SW480 (cell line): ENCODE results near the gene IFITM10.

Experiments
- DNase-seq: peaks from one replicate; pipeline ENCODE4 v3.0.0-alpha.2; 2016; ENCODE audit warnings: low spot score

The IFITM10 gene

DNA sequence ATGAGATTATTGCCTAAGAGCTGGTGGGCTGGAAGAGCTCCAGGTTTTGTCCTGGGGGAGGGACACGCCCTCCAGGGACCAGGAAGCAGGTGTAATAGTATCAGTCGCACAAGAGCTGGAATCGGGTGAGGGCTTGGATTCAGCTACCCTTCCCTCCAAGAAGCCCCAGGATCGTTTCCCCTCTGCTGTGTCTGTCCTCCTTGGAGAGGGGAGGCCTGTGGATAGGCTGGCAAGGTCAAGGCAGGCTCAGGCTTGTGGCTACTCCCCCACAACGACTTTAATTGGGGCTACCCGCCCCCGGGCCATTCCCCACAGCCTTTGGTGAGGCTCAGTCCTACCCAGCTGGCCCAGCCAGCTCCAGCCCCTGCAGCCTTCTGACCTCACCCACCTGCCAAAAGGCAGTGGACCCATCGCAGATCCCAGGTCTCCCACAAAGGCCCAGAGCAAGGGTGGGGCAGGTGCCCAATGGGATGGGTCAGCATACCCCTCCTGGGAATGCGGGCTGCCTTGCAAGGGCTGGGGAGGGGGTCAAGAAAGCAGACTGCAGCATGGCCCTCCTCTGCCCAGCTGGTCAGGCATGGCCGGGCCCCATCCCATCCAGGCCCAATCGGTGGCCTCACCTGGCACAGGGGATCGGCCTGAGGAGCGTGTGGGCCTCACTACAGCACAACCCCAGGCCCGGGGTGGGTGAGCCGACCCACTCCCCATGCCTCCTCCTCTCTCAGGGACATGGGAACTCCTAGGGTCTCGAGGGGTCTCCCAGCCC lies 12.3 kb upstream of the IFITM10 start:
- DNase-seq = peak; percentile 54

DNA sequence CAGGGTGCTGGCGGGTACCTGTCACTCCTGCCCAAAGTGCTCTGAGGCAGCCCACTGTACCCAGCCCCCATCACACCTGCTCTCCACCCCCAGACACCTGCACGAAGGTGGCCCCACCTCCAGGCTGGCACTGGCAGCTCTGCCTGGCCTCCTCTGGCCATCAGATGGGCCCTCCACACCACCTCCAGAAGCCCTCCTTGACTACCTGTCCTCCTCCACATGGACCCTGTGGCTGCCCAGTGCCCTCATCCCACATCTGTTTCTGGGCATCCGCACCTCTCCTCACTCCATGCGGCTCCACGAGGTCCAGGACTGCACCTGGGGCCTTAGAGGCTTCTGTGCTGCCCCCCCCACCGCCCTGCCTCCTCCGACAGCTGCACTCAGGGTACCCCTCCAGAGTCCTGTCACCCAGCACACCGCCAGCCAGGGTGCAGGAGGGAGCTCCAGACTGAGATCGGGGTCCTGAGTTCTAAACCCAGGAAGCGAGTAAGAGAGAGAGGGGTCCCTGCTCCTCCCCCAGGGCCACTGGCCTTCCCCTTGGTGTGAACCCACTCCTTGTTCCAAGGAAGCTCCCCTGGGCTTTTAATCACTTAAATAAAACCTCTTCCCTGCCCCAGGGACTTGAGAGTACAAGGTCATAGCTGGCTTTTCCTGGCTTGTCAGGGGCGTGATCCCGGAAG lies 11.6 kb upstream of the IFITM10 start:
- DNase-seq = no peak

DNA sequence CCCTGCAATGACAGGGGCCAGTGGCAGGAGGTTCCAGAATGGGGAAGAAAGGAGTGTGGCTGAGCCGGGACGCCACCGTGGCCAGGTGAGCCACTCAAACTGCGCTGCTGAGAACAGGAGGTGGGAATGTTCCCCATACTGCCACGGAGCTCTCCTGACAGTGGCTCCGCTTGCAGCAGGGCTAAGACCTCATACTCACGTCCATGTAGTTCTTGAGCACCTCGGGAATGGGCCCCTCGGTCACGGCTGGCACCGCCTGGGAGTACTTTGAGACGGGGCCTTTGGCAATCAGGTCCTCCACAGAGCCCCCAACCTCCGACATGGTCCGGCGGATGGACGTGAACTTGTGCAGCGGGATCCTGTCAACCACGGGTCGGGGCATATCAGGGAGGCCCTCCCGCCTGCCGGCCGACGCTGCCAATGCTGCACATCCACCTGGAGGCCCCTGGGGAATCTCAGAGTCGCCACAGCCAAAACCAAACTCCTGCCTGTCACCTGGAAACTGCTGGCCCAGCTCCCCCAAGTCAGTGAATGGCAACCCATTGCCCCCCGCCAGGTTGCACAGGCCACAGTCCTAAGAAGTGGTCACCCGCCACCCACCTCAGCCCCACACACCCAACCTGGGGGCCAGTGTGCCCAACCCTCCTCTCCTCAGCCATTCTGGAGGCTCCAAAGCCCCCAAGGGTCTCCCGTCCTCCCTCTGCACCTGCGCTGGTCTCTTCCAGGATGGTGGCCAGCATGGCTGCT lies 10.9 kb upstream of the IFITM10 start:
- DNase-seq = no peak

DNA sequence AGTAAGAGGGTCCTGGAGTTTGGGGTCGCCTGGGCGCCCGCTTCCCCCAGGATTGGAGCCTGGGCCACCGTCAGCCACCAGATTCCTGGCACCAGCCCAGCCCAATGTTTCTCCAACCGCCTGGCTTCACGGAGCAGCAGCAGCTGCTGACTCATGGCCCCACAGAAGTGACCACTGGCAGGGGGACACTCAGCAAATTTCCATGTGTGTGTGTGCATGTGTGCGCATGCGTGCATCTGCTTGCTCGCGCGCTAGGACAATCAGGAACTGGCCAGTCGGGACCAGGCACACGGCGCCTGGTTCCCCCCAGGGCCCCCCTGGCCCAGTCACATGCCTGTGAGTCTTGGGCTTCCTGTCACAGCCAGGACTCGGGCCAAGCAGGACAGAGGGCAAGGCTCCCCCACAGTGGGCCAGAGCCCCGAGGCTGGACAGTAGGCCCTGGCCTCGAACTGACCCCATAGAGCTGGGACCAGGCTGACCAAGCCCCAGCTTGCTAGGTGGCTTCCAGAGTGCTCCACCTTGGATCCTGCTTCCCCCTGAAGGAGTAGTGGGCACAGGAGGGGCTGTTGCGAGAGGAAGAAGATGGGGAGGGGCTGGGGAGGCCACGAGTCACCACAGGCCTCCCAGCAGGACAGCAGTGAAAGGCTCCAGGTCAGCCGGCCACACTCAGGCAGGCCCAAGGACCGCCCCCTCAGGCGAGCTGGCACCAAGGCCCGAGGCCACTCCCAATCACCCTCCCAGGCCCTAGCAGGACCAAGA lies 10.1 kb upstream of the IFITM10 start:
- no peak for DNase-seq

DNA sequence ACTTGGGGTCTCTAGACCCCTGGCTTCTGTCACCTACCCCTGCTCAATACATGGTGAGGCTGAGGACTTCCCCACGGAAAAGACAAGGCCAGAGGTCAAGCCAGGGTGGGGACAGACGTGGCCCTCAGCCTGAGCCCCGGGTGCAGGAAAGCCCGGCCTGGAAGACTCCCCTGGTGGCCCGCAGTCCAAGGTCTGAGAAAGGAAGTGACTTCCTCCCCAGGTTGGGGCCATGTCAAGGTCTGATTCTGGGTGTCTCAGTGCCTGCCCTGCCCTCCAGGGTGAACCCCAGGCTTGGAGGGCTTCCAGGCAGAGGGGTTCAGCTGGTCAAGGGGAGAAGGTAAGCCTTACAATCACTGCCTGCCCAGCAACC lies 9.4 kb upstream of the IFITM10 start:
- DNase-seq = no peak

DNA sequence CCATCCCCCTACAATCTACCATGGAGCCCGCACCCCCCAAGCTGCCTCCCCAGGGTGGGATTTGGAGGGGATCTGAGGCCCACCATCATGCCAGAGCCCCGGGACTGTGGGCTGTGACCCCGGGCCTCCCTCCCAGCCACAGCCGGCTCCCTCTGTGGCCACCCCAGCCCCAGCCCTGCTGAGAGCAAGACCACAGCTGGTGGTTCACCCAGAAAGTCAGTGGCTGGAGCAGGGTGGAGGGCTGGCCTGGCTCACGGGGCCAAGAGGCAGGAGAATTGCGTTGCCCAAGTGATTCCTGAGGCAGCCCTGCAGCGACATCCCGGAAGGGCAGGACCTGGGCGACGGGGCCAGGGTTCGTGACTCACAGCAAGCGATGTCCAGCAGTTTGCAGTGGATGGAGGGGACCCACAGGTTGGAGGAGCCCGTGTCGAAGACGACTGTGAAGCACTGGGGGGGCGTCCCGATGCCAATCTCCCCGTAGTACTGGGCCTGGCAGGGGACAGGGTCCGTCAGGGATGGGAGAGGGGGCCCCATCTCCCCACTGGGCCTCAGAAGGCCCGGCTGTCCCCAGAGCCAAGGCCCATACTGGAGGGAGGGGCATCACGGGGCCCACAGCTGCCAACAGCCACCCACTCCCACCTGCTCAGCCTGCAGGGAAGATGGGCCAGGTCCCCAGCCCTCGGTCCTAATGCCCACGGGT lies 8.9 kb upstream of the IFITM10 start:
- DNase-seq = no peak

DNA sequence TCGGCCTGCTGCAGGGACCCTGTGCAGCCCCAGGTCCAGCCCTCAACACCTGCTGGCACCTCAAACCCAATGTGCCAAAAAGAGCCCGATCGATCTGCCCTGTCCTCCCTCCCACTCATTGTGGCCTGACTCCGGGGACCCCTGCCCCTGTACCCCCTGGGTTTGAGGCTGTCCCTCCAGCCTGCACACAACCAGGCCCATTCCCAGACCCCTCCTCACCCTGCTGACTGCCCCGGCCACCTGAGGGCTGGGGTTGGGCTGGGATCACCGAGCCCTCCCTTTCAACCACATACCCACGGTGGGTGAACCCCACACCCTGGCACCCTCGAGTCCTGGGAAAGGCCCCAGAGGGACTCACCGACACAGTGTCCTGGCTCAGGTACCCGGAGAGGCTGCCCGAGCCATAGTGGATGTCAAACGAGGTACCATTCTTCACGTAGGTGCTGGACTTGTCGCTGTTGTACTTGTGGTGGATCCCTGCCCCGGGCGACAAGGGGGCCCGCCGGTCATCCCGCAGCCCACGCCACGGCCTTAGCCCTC lies 8.3 kb upstream of the IFITM10 start:
- no peak for DNase-seq

DNA sequence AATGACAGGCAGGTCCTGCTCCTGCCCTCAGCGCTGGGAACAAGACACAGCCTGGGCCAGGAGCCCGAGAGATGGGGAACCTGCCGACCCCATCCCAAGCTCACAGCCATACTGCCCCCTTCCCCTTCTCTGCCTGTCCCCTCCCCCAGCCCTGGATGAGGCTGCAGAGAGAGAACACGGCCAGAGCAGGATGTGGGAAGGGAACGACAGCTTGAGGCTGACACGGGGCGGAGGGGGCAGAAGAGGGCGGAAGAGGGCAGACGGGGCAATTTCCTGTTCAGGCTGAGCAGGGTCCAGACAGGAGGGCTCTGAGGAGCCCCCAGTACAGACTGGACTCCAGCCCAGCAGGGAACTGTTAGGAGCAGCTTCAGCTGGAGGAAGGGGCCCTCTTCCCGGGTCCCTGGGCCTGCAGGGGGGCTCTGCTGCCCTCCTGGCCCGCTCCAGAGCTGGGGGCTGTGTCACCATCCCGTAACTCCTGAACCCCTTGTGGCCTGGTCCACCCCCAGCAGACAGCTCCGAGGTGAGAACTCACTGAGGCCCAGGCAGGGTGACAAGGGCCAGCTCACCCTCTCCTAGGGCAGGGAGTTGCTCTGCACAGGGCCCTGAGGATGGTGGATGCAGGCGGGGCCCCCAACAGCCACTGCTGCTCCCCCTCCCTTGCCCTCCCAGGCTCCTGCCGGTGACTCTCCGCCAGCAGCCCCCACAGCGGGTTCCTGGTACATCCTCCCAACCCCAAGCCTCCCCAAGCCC lies 7.6 kb upstream of the IFITM10 start:
- no peak for DNase-seq

DNA sequence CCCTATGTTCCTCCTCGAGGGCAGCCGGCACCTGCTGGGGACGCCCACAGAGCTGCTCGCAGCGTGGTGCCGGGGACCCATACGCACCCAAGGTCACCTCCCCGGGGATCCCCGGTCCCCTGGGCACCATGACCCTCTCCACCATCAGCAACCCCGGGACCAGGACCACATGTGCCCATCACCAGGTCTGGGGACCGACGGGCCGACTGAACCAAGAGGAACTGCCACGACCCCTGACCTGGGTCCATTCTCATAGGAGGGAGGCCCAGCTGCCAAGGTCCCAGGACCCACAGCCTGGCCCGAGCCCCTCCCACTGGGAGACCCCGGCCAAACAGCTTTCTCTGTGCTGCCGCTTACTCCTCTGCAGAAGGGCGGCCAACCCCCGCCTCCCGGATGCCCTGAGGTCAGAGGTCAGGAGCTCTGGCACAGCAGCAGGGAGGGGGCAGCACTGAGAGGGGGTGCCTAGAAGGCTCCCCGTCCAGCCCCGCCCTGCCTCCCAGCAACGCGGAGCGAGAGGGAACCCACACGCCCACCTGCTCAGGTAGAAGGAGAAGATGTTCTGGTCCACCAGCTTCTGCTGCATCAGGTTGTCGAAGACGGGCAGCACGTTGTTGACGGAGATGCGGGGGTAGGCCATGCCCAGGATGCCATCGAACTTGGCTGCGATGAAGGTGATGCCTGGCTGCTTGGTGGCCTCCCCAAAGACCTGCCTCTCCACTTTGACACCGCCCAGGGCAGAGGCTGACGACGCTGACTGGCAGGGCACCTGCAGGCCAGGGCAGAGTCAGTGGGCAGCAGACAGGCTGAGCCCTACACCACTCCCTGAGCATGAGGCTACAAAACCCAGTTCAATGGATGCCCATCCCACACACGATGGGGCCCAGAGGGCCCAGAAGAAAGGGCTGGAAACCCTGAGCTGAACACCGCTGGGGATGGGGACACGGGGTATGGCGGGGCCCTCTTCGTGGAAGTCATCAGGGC lies 6.7 kb upstream of the IFITM10 start:
- DNase-seq = no peak

DNA sequence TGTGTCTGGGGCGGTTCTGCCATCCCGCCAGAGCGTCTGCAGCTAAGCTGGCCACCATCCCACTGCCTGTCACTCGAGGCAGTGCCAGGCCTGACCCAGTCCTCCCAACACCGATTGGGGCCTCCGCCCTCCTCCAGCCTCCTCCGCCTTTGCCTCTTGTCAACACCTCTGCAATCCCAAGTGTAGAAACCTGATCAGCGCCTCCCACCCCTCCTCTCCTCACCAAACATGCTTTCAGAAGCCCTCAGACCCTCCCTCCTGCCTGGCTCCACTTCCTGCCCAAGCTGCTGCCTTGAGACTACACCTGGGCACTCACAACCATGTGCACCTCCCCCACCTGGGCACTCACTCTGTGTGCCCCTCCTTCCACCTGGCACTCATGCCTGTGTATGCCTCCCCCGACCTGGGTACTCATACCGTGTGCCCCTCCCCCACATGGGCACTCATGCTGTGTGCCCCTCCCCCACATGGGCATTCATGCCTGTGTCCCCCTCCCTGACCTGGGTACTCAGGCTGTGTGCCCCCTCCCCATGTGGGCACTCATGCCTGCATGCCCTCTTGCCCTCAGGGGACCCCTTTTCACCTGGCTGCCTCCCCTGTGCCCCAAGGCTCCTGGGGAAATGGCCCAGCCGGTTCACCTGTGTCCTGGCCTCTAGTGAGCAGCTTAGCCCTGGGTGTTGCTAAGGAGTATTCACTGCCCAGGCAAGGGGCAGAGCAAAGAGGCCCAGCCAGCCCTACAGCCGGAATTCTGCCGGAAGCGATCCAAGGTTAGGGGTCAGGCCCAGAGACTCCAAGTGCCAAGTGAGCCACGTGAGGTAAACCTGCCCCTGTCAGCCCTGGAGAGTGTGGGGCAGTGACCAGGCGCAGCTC lies 5.5 kb upstream of the IFITM10 start:
- no peak for DNase-seq

DNA sequence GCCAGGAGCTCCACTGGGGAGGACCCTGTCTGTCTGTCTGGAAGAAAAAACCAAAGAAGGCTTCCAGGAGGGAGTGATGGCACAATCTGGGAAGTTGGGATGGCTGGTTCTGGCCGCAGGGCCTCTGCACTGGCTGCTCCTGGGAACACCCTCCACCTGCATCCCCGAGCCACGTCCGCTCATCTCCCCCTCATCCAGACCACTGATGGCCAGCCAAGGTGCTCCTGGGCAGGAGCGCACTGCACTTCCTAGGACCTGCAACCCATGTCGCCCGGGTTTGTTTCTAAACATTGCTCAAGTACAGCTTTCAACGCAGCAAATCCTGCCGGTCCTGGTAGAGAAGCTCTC lies 4.9 kb upstream of the IFITM10 start:
- no peak for DNase-seq

DNA sequence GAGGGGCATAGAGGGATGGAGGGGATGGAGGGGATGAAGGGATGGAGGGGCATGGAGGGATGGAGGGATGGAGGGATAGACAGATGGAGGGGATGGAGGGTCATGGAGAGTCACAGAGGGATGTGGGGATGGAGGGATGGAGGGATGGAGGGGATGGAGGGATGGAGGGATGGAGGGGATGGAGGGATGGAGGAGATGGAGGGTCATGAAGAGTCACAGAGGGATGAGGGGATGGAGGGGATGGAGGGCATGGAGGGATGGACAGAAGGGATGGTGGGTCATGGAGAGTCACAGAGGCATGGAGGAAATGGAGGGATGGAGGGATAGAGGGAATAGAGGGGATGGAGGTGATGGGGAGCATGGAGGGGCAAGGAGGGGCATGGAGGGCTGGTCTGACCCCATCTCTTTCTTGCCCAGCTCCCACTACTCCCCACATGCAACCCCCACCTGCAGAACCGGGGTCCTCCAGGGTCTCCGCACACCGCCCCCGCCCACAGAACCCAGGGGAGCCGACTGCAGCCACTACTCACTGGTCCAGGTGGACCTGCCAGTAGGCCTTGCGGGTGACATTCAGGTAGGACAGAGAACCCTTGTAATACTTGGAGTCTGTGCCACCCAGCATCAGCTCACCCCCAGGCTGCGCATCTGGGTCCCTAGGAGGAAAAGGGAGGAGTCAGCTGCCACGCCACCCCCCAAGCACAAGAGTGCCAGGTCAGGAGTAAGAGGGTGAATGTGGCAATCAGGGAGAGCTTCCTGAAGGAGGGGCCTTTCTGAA lies 4.2 kb upstream of the IFITM10 start:
- no peak for DNase-seq

DNA sequence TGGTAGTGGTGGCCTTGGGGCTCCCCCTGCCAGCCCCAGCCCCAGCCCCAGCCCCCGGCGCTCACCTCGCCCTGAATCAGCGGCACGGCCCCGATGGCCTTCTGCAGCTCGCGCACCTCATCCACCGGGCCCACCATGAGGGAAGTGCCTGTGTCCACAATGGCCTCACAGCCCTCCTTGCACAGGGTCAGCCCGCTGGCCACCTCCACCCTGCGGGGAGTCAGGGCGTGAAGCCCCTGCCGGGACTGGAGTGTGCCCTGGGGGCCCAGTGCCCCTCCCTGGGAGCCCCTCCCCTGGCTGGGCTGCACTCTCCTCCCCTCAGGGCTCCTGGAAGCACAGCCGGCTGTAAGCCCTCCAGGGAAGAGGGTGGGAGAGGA lies 3.5 kb upstream of the IFITM10 start:
- DNase-seq = no peak

DNA sequence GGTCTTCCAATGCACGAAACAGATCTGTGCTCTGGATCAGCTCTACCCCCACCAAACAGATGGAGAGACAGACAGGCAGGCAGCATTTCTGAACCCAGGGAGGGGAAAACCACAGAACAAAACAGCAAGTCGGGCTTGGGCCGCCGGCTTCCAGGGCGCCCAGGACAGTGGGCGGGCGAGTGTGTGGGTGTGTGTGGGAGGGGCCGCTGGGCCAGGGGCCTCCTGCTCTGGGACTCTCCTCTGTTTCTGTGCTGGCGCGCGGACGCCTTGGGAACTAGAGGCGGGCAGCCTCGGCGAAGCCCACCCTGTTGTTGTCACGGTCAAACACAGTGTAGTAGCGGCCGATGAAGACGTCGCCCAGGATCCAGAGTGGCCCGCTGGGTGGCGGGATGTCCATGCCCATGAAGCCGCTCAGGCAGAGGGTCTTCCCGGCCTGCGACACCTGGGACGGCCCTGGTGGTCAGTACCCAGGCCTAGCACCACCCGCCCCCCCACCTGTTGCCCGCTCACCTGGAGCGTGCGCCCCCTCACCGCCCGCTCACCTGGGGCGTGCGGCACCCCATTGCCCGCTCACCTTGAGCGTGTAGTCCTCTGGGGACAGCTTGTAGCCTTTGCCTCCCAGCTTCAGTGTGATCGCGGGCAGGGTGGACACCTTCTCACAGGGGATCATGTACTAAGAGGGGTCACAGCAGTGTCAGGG lies 3.0 kb upstream of the IFITM10 start:
- DNase-seq = no peak

DNA sequence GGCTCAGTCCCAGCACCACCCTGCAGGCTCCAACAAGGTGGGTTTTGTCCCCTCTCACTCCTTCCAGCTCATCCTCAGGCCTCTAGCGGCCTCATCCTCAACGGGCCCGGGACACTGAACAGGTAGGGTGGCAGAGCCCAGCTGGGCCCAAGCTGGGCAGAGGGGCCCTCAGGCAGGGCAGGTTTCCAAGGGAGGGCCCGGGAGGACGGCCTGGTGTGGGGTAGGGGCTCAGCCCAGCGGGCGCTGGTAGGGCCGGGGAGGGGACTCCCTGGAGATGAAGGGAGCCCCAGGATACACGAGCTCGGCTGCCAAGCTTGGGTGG lies 2.5 kb upstream of the IFITM10 start:
- DNase-seq = no peak

DNA sequence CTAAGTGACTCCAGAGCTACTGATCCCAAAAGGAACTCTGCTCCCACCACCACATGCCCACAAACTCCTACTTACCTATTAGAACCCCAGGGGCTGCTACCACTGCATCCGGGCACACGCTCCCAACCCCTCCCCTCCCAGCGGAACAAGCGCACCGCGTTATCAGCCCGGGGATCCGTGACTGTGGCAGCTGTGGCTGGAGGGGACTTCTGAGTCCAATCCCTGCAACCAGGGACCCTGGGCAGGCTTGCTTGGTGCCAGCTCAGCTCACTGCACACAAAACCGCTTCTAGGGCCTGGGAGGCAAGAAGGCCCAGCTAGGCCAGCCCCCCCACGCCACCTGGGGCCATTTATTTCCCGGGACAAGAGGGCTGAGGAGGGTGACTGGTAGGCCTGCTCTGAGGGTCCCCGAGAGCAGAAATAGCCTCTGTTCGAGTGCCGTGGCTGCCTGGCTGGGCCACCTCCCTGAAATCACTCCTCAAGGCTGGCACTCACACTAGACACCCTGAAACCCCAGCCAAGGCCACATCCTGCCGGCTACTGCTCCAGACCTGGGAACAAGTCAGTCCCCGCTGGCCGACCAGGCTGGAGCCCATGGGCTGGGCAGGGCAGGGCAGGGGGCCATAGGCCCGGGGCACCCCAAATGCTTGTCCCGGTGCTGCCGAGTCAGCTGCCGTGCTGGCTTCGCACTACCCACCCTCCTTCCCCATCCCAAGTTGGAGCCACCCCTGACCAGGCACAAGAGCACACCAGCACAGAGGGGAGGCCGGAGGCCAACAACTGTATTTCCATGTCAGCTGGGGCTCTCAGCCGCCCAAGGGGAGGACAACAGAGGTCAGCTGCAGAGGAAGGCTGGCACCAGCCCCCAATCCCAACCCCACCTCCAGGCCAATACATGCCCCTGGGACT lies 1.9 kb upstream of the IFITM10 start:
- DNase-seq = no peak
